HepG2 (cell line): ENCODE measurements around the gene MRPL9. TPM values are rescaled to one million over a fixed set of nuclear protein-coding genes. Genes with fewer than 3 reads are reported as not detected.

Experiments used
- CHD2 ChIP-seq: IDR thresholded peaks from 2 replicates; pipeline ENCODE4 v1.6.1; 2011; ENCODE audit warnings: low read depth, low read length, improper control_type of control experiment
- CREB1 ChIP-seq, 2 experiments: fragments of 450-650 bp in 1 of 2; IDR thresholded peaks; 2 replicates each; pipeline ENCODE4 v1.6.1; 2016 to 2017; ENCODE audit warnings: control low read depth in 1 of 2, mild to moderate bottlenecking in 1 of 2, missing compliant biosample characterization in 1 of 2, missing genetic modification characterization in 1 of 2
- DPF2 ChIP-seq: sonication (generic); formaldehyde crosslinking; IDR thresholded peaks from 2 replicates; pipeline ENCODE4 v1.4.0; 2020; ENCODE audit warnings: mild to moderate bottlenecking, low read depth, missing genetic modification reagents, borderline replicate concordance
- GFI1 ChIP-seq: sonication (generic); formaldehyde crosslinking; IDR thresholded peaks from 2 replicates; pipeline ENCODE4 v1.5.0; 2020; ENCODE audit warnings: missing genetic modification reagents, mild to moderate bottlenecking, borderline replicate concordance
- KLF12 ChIP-seq: sonication (generic); formaldehyde crosslinking; IDR thresholded peaks from 2 replicates; pipeline ENCODE4 v1.4.0; 2020; ENCODE audit warnings: missing genetic modification reagents, borderline replicate concordance
- RBFOX2 ChIP-seq: fragments of 200-400 bp; formaldehyde crosslinking; IDR thresholded peaks from 2 replicates; pipeline ENCODE4 v1.6.1; 2017; ENCODE audit warnings: low read depth, mild to moderate bottlenecking, low read length
- SOX5 ChIP-seq: IDR thresholded peaks from 2 replicates; pipeline ENCODE4 v1.6.1; 2016; ENCODE audit warnings: borderline replicate concordance
- TARDBP ChIP-seq: sonication (generic); formaldehyde crosslinking; IDR thresholded peaks from 2 replicates; pipeline ENCODE4 v1.8.0; 2022; ENCODE audit warnings: mild to moderate bottlenecking, missing genetic modification reagents
- WIZ ChIP-seq: sonication (generic); formaldehyde crosslinking; IDR thresholded peaks from 2 replicates; pipeline ENCODE4 v1.5.1; 2020; ENCODE audit warnings: mild to moderate bottlenecking, missing genetic modification reagents
- YY1 ChIP-seq: IDR thresholded peaks from 2 replicates; pipeline ENCODE4 v1.6.1; 2011; ENCODE audit warnings: low read length, low read depth, moderate library complexity, mild to moderate bottlenecking; ENCODE audit not compliant: insufficient read depth, insufficient replicate concordance
- ZNF180 ChIP-seq: sonication (generic); formaldehyde crosslinking; IDR thresholded peaks from 2 replicates; pipeline ENCODE4 v1.4.0; 2020; ENCODE audit warnings: low read depth, missing genetic modification reagents, borderline replicate concordance
- ZNF232 ChIP-seq: sonication (generic); formaldehyde crosslinking; IDR thresholded peaks from 2 replicates; pipeline ENCODE4 v1.4.0; 2020; ENCODE audit warnings: missing genetic modification reagents, borderline replicate concordance
- ZNF7 ChIP-seq: IDR thresholded peaks from 2 replicates; pipeline ENCODE4 v1.6.1; 2016; ENCODE audit warnings: missing biosample characterization, missing genetic modification reagents
- ZSCAN20 ChIP-seq: sonication (generic); formaldehyde crosslinking; IDR thresholded peaks from 2 replicates; pipeline ENCODE4 v1.4.0; 2020; ENCODE audit warnings: missing genetic modification reagents, mild to moderate bottlenecking, borderline replicate concordance
- ZSCAN30 ChIP-seq: sonication (generic); formaldehyde crosslinking; IDR thresholded peaks from 2 replicates; pipeline ENCODE4 v1.5.0; 2020; ENCODE audit warnings: mild to moderate bottlenecking, missing genetic modification reagents
- polyA plus RNA-seq, 8 experiments: library from polyadenylated mRNA; depleted of rRNA in 3 of 8; stranded (reverse) in 7 of 8; unstranded in 1 of 8; fragments of >200 nt; fragmentation: Illumina TruSeq in 4 of 8; extraction: Trizol in 4 of 8; gene quantifications; 2 replicates each; pipeline versions ENCODE4 v1.2.1 to v1.2.3, GENCODE V29; 2011 to 2016; ENCODE audit warnings: low read depth in 4 of 8, missing spikeins in 1 of 8, mixed read lengths in 1 of 8; ENCODE audit not compliant: insufficient read depth in 1 of 8
- total RNA-seq, 5 experiments: library from RNA; depleted of rRNA; stranded (reverse); fragments of >200 nt; fragmentation: Illumina TruSeq; extraction: Trizol; gene quantifications; 2 replicates each; pipeline ENCODE4 v1.2.3, GENCODE V29; 2016; ENCODE audit warnings: low read depth in 1 of 5
- TF ChIP-seq, protein P1 (sequence below): IDR thresholded peaks from 2 replicates; pipeline ENCODE4 v1.6.1; 2016; ENCODE audit warnings: low read depth, control low read depth
- TF ChIP-seq, protein P2 (sequence below): sonication (generic); formaldehyde crosslinking; IDR thresholded peaks from 2 replicates; pipeline ENCODE4 v1.5.0; 2020; ENCODE audit warnings: missing genetic modification reagents
- TF ChIP-seq, protein P3 (sequence below): sonication (generic); formaldehyde crosslinking; IDR thresholded peaks from 2 replicates; pipeline ENCODE4 v1.5.0; 2020; ENCODE audit warnings: missing genetic modification reagents
- TF ChIP-seq, protein P4 (sequence below), 2 experiments: IDR thresholded peaks; 2 replicates each; pipeline ENCODE4 v1.6.1; 2011 to 2012; ENCODE audit warnings: low read length in 2 of 2, borderline replicate concordance in 1 of 2, low read depth in 1 of 2, mild to moderate bottlenecking in 1 of 2, moderate library complexity in 1 of 2
- TF ChIP-seq, protein P5 (sequence below): sonication (generic); formaldehyde crosslinking; IDR thresholded peaks from 2 replicates; pipeline ENCODE4 v1.5.0; 2020; ENCODE audit warnings: mild to moderate bottlenecking, missing genetic modification reagents

The MRPL9 gene
- total and polyA plus RNA-seq, 2 of the 13 experiments (the other 11 are each of a cell fraction or from before 2014, with no cell fraction given), result 72.1 to 107 TPM

DNA sequence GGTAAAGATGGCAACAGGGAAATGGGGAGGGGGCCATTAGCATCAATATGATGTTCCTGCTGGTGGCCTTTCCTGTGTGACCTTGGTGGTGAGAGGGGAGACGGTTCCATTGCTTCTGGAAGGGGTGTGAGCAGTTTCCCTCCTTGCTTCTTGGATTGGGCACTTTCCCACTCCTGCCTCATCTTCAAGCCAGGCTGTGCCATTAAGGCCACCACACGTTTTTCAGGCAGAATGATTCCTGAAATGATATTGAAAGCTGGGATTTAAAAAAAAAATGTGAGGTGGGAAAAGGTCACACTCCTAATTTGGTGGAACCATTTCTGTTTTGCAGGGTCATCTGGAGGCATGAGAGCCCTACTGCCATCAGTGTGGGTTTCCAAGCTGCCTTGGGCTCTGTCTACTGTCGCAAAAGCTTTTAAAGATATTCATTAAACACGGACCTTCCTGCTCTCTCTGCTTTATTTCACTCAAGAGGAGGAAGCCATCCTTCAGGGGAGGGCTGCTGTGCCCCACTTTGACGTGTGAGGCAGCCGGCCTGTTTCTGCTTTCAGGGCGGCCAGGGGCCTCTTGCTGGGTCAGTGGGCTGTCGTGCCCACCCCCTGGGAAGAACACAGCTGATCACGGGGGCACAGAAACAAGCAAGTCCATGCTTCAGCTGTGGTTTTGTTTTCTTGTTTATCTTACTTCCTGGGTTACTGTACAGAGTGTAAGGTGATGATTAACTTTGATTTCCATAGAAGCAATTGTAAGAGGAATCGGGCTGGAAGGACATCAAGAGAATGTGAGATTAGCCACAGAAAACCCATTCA, 33.9 kb downstream of the MRPL9 start (continued):
- TF ChIP-seq, protein P1, sequence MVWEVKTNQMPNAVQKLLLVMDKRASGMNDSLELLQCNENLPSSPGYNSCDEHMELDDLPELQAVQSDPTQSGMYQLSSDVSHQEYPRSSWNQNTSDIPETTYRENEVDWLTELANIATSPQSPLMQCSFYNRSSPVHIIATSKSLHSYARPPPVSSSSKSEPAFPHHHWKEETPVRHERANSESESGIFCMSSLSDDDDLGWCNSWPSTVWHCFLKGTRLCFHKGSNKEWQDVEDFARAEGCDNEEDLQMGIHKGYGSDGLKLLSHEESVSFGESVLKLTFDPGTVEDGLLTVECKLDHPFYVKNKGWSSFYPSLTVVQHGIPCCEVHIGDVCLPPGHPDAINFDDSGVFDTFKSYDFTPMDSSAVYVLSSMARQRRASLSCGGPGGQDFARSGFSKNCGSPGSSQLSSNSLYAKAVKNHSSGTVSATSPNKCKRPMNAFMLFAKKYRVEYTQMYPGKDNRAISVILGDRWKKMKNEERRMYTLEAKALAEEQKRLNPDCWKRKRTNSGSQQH (CRISPR knock-in tag), result no peak
- TF ChIP-seq ZSCAN30 (CRISPR knock-in tag), result no peak
- TF ChIP-seq WIZ, result no peak
- no peak for TF ChIP-seq YY1
- TF ChIP-seq, protein P2, sequence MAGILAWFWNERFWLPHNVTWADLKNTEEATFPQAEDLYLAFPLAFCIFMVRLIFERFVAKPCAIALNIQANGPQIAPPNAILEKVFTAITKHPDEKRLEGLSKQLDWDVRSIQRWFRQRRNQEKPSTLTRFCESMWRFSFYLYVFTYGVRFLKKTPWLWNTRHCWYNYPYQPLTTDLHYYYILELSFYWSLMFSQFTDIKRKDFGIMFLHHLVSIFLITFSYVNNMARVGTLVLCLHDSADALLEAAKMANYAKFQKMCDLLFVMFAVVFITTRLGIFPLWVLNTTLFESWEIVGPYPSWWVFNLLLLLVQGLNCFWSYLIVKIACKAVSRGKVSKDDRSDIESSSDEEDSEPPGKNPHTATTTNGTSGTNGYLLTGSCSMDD (CRISPR knock-in tag), result no peak
- no peak for TF ChIP-seq TARDBP (CRISPR knock-in tag)
- TF ChIP-seq, protein P3, sequence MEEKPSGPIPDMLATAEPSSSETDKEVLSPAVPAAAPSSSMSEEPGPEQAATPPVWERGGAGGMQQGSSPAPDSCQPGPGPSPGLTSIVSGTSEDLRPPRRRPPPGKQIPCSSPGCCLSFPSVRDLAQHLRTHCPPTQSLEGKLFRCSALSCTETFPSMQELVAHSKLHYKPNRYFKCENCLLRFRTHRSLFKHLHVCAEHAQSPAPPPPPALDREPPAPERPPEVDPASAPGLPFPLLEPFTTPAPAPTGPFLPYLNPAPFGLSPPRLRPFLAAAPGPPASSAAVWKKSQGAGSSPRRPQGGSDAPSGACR (CRISPR knock-in tag), result no peak
- peak; percentile 38; the same call in 1 of the 2 replicates for TF ChIP-seq GFI1
- TF ChIP-seq, protein P4, sequence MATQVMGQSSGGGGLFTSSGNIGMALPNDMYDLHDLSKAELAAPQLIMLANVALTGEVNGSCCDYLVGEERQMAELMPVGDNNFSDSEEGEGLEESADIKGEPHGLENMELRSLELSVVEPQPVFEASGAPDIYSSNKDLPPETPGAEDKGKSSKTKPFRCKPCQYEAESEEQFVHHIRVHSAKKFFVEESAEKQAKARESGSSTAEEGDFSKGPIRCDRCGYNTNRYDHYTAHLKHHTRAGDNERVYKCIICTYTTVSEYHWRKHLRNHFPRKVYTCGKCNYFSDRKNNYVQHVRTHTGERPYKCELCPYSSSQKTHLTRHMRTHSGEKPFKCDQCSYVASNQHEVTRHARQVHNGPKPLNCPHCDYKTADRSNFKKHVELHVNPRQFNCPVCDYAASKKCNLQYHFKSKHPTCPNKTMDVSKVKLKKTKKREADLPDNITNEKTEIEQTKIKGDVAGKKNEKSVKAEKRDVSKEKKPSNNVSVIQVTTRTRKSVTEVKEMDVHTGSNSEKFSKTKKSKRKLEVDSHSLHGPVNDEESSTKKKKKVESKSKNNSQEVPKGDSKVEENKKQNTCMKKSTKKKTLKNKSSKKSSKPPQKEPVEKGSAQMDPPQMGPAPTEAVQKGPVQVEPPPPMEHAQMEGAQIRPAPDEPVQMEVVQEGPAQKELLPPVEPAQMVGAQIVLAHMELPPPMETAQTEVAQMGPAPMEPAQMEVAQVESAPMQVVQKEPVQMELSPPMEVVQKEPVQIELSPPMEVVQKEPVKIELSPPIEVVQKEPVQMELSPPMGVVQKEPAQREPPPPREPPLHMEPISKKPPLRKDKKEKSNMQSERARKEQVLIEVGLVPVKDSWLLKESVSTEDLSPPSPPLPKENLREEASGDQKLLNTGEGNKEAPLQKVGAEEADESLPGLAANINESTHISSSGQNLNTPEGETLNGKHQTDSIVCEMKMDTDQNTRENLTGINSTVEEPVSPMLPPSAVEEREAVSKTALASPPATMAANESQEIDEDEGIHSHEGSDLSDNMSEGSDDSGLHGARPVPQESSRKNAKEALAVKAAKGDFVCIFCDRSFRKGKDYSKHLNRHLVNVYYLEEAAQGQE (IDR thresholded peaks at IDR 0.05; ENCODE audit: borderline replicate concordance in 1 of 2, low read depth in 1 of 2, low read length in 2 of 2), result no peak
- TF ChIP-seq KLF12, result no peak
- no peak for TF ChIP-seq CREB1 (IDR thresholded peaks at IDR 0.05)
- TF ChIP-seq CREB1 (CRISPR knock-in tag; IDR thresholded peaks at IDR 0.05), result 0 out of 2 replicates have a peak, but pooled peaks have one; percentile 41
- TF ChIP-seq, protein P5, sequence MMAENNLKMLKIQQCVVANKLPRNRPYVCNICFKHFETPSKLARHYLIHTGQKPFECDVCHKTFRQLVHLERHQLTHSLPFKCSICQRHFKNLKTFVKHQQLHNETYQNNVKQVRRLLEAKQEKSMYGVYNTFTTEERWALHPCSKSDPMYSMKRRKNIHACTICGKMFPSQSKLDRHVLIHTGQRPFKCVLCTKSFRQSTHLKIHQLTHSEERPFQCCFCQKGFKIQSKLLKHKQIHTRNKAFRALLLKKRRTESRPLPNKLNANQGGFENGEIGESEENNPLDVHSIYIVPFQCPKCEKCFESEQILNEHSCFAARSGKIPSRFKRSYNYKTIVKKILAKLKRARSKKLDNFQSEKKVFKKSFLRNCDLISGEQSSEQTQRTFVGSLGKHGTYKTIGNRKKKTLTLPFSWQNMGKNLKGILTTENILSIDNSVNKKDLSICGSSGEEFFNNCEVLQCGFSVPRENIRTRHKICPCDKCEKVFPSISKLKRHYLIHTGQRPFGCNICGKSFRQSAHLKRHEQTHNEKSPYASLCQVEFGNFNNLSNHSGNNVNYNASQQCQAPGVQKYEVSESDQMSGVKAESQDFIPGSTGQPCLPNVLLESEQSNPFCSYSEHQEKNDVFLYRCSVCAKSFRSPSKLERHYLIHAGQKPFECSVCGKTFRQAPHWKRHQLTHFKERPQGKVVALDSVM (CRISPR knock-in tag), result no peak
- TF ChIP-seq ZNF7 (CRISPR knock-in tag), result no peak
- TF ChIP-seq ZNF232, result no peak
- no peak for TF ChIP-seq ZSCAN20
- TF ChIP-seq CHD2, result no peak
- peak; percentile 71; the same call in 1 of the 2 replicates for TF ChIP-seq SOX5
- TF ChIP-seq DPF2 (CRISPR knock-in tag), result no peak
- TF ChIP-seq ZNF180 (CRISPR knock-in tag), result no peak
- no peak for TF ChIP-seq RBFOX2
